OCI-LY1 (cell line): ENCODE results near the gene ADARB2.
A peak's percentile ranks its signal among the peaks of the same experiment; 100 is the strongest.

Experiments used
- H2AFZ ChIP-seq: fragments of 200-600 bp; sonication (generic), shearing (Covaris generic); 2 replicates; pipeline ENCODE4 v1.6.0; 2014; ENCODE audit warnings: antibody characterized with exemption, mild to moderate bottlenecking, low read length
- H3F3A ChIP-seq: fragments of 200-600 bp; sonication (generic), shearing (Covaris generic); 2 replicates; pipeline ENCODE4 v1.6.0; 2014; ENCODE audit warnings: mild to moderate bottlenecking, antibody characterized with exemption, low read length, moderate library complexity; ENCODE audit not compliant: insufficient read depth
- H3K27ac ChIP-seq: fragments of 200-600 bp; sonication (generic); 2 replicates; pipeline ENCODE4 v1.5.1; 2014; ENCODE audit warnings: low read length, mixed run types, mild to moderate bottlenecking, low read depth; ENCODE audit not compliant: poor library complexity, severe bottlenecking
- H3K27me3 ChIP-seq: fragments of 200-600 bp; sonication (generic); 2 replicates; pipeline ENCODE4 v1.6.0; 2014; ENCODE audit warnings: antibody characterized with exemption, mild to moderate bottlenecking, low read length, moderate library complexity; ENCODE audit not compliant: insufficient read depth
- H3K36me3 ChIP-seq: fragments of 200-600 bp; sonication (generic); 2 replicates; pipeline ENCODE4 v1.6.1; 2014; ENCODE audit warnings: mild to moderate bottlenecking, antibody characterized with exemption, low read length, moderate library complexity, mixed read lengths; ENCODE audit not compliant: insufficient read depth
- H3K4me1 ChIP-seq: fragments of 200-600 bp; sonication (generic); 2 replicates; pipeline ENCODE4 v1.5.1; 2014; ENCODE audit warnings: mild to moderate bottlenecking, low read length, moderate library complexity; ENCODE audit not compliant: insufficient read depth, severe bottlenecking
- H3K4me2 ChIP-seq: fragments of 200-600 bp; sonication (generic), shearing (Covaris generic); 2 replicates; pipeline ENCODE4 v1.6.1; 2014; ENCODE audit warnings: low read length
- H3K4me3 ChIP-seq: fragments of 200-600 bp; sonication (generic); 2 replicates; pipeline ENCODE4 v1.5.1; 2014; ENCODE audit warnings: low read length, low read depth, mild to moderate bottlenecking, mixed read lengths; ENCODE audit not compliant: poor library complexity, severe bottlenecking
- H3K79me2 ChIP-seq: fragments of 200-600 bp; shearing (Covaris generic); 2 replicates; pipeline ENCODE4 v1.6.1; 2016; ENCODE audit warnings: mixed run types, low read length, mixed read lengths; ENCODE audit not compliant: insufficient read depth
- H3K9ac ChIP-seq: fragments of 200-600 bp; sonication (generic), shearing (Covaris generic); 2 replicates; pipeline ENCODE4 v1.6.1; 2014; ENCODE audit warnings: mild to moderate bottlenecking, low read length, mixed read lengths
- H3K9me2 ChIP-seq: fragments of 200-600 bp; sonication (generic), shearing (Covaris generic); 2 replicates; pipeline ENCODE4 v1.6.1; 2014; ENCODE audit warnings: low read depth, mild to moderate bottlenecking, low read length, mixed read lengths
- H3K9me3 ChIP-seq: fragments of 200-600 bp; shearing (Covaris generic); 2 replicates; pipeline ENCODE4 v1.6.1; 2014; ENCODE audit warnings: low read length, mixed read lengths
- H4K20me1 ChIP-seq: fragments of 200-600 bp; sonication (generic), shearing (Covaris generic); 2 replicates; pipeline ENCODE4 v1.6.0; 2016; ENCODE audit warnings: mild to moderate bottlenecking, low read length; ENCODE audit not compliant: insufficient read depth
- CTCF ChIP-seq: fragments of 200-600 bp; sonication (generic), shearing (Covaris generic); IDR thresholded peaks from 2 replicates; pipeline ENCODE4 v1.5.1; 2017; ENCODE audit warnings: mild to moderate bottlenecking, antibody characterized with exemption, low read length, moderate library complexity, mixed read lengths
- EZH2 ChIP-seq: fragments of 200-600 bp; sonication (generic), shearing (Covaris generic); IDR thresholded peaks from 2 replicates; pipeline ENCODE4 v1.8.0; 2017; ENCODE audit warnings: borderline replicate concordance, mixed run types, mild to moderate bottlenecking, antibody characterized with exemption, low read length, moderate library complexity, mixed read lengths

ADARB2 gene

DNA sequence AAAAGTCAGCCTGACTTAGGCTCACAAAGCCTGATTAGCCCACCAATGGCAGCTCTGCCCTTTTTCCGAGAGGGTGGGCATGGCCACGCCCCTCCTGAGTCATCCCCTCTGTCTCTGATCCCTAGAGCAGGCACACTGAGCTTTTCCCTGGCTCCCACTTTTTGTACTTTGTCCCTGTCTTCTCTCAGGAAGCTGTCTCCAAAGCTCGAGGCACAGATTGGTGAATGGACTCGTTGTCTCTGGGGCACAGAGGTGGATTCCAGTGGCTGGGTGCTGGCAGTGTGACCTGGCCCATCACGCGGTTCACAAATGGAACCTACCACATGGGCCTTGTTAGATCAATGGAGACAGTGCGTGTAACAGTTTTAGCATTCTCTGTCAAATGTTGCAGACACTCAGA, 367.7 kb downstream of the ADARB2 start:
- no peaks in the 10 kb centered on the region for H3F3A ChIP-seq
- no peaks in the 10 kb centered on the region for H3K9me2 ChIP-seq
- H3K36me3 ChIP-seq: no peaks in the 10 kb centered on the region
- H3K27me3 ChIP-seq: no peaks in the 10 kb centered on the region
- no peaks in the 10 kb centered on the region for H3K79me2 ChIP-seq
- TF ChIP-seq CTCF (no peak), EZH2 (no peak)
- no peaks in the 10 kb centered on the region for H4K20me1 ChIP-seq
- no peak overlapping the region for H3K27ac ChIP-seq
- H3K9ac ChIP-seq: no peak overlapping the region
- no peaks in the 10 kb centered on the region for H3K9me3 ChIP-seq
- H3K4me3 ChIP-seq: no peak overlapping the region
- no peak overlapping the region for H3K4me2 ChIP-seq
- no peak overlapping the region for H2AFZ ChIP-seq
- H3K4me1 ChIP-seq: no peaks in the 10 kb centered on the region

GRCh38 chr10:1369197-1369596, 368.1 kb downstream of the ADARB2 start:
- Histone ChIP-seq H3K9ac (no peak overlapping the region), H3K9me3 (no peaks in the 10 kb centered on the region), H4K20me1 (no peaks in the 10 kb centered on the region), H3F3A (no peaks in the 10 kb centered on the region), H3K27me3 (no peaks in the 10 kb centered on the region), H3K4me1 (no peaks in the 10 kb centered on the region), H2AFZ (no peak overlapping the region), H3K36me3 (no peaks in the 10 kb centered on the region), H3K27ac (no peak overlapping the region), H3K9me2 (no peaks in the 10 kb centered on the region), H3K4me2 (no peak overlapping the region), H3K4me3 (no peak overlapping the region), H3K79me2 (no peaks in the 10 kb centered on the region)
- no peak for TF ChIP-seq EZH2
- no peak; the same call in 1 of the 2 replicates for TF ChIP-seq CTCF

GRCh38 chr10:1368842-1369171, 368.5 kb downstream of the ADARB2 start:
- no peaks in the 10 kb centered on the region for H3K9me2 ChIP-seq
- no peak overlapping the region for H3K27ac ChIP-seq
- no peaks in the 10 kb centered on the region for H3K79me2 ChIP-seq
- peak overlapping the region; percentile 35; the same call in 1 of the 2 replicates for H3K4me2 ChIP-seq
- no peaks in the 10 kb centered on the region for H3K27me3 ChIP-seq
- H3K4me3 ChIP-seq: peak overlapping the region; percentile 30
- no peaks in the 10 kb centered on the region for H4K20me1 ChIP-seq
- no peaks in the 10 kb centered on the region for H3K4me1 ChIP-seq
- H3K9me3 ChIP-seq: no peaks in the 10 kb centered on the region
- H3K9ac ChIP-seq: no peak overlapping the region
- no peak overlapping the region for H2AFZ ChIP-seq
- H3K36me3 ChIP-seq: no peaks in the 10 kb centered on the region
- TF ChIP-seq CTCF (peak; percentile 62), EZH2 (no peak)
- H3F3A ChIP-seq: no peaks in the 10 kb centered on the region
